ENCODE results near the gene TCF7L2. TPM values are rescaled to one million over a fixed set of nuclear protein-coding genes. Genes with fewer than 3 reads are reported as not detected.
A peak's percentile ranks its signal among the peaks of the same experiment; 100 is the strongest.

Gene TCF7L2
- total RNA-seq, 1 experiment from 2014 or later = 45.2 TPM

DNA sequence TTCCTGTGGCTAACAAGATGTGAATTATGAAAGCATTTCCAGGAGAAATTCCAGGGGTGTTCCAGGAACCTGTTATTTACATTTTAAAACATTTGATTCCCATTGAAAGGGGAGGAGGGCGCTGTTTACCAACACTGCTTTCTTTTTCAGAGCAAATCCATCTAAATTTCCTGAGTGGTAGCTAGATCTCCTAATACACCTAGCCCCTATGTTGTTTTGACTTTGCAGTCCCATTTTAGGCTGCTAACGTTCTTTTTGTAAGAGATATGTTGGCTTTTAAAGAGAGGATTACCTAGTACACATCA lies 130.8 kb downstream of the TCF7L2 start:
- intact Hi-C loops (cut with micrococcal nuclease; ENCODE audit: unreplicated experiment) (no loop called here), in situ Hi-C loops (cut with HindIII; ENCODE audit: low pct_unique_long_range_greater_than_20kb, low sequenced_read_pairs) (no loop called here)
- H3K36me3 ChIP-seq (ENCODE audit: control insufficient read depth, insufficient read depth, low read length) = 0 out of 2 replicates have a peak, but pooled peaks cover 3% of the 10 kb centered on the region
- ChIA-PET POLR2A (no interaction called here), CTCF (no interaction called here)
- TSS peak; percentile 9 for BruUV-seq (replicated peaks)
- no peaks in the 10 kb centered on the region for H3K27me3 ChIP-seq (ENCODE audit: control insufficient read depth, insufficient read depth, low read length)
- ATAC-seq (no peak), DNase-seq (ENCODE audit: low read depth, low spot score) (no peak)
- TF ChIP-seq TCF7L2 (IDR thresholded peaks at IDR 0.05; ENCODE audit: low read depth, low read length) = no peak
- TF ChIP-seq CTCF (IDR thresholded peaks at IDR 0.05) = no peak
- no peak for TF ChIP-seq SIN3A (IDR thresholded peaks at IDR 0.05; ENCODE audit: borderline replicate concordance, insufficient read depth, low read depth, low read length)
- TF ChIP-seq REST (IDR thresholded peaks at IDR 0.05; ENCODE audit: insufficient read depth in 1 of 2, low read depth in 2 of 2, low read length in 1 of 2) = no peak
- H3K4me3 ChIP-seq (ENCODE audit: low read depth in 2 of 2, low read length in 2 of 2) = no peak overlapping the region
- H3K9me3 ChIP-seq (ENCODE audit: control insufficient read depth, insufficient read depth, low read depth, low read length) = no peaks in the 10 kb centered on the region
- peaks cover 68% of the 10 kb centered on the region for H3K4me1 ChIP-seq (ENCODE audit: control insufficient read depth, insufficient read depth, low read length)
- H3K27ac ChIP-seq (ENCODE audit: low read length) = peak overlapping the region; percentile 83

DNA sequence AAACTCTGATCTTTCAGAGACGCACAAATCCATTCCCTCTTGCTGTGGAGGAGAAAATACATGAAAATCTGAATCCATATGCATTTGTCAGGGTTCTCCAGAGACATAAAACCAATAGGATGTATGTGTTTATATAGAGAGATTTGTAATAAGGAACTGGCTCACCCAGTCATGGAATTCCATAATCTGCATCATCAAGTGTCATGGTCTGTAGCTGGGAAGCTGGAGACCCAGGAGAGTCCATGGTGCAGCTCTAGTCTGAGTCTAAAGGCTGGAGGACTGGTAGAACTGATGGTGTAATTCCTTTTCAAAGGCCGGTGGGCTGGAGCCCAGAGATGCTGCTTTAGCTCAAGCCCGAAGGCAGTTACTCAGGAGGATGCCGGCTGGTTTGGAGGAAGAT lies 134.0 kb downstream of the TCF7L2 start:
- peak overlapping the region; percentile 83 for H3K27ac ChIP-seq (ENCODE audit: low read length)
- no peaks in the 10 kb centered on the region for H3K27me3 ChIP-seq (ENCODE audit: control insufficient read depth, insufficient read depth, low read length)
- 0 out of 2 replicates have a peak, but pooled peaks cover 3% of the 10 kb centered on the region for H3K36me3 ChIP-seq (ENCODE audit: control insufficient read depth, insufficient read depth, low read length)
- CTCF ChIA-PET = no interaction called here
- H3K9me3 ChIP-seq (ENCODE audit: control insufficient read depth, insufficient read depth, low read depth, low read length) = no peaks in the 10 kb centered on the region
- in situ Hi-C loops (cut with HindIII; ENCODE audit: low pct_unique_long_range_greater_than_20kb, low sequenced_read_pairs) = no loop called here
- TF ChIP-seq CTCF (IDR thresholded peaks at IDR 0.05) = no peak
- TF ChIP-seq TCF7L2 (IDR thresholded peaks at IDR 0.05; ENCODE audit: low read depth, low read length) = no peak
- TF ChIP-seq SIN3A (IDR thresholded peaks at IDR 0.05; ENCODE audit: borderline replicate concordance, insufficient read depth, low read depth, low read length) = no peak
- TF ChIP-seq REST (IDR thresholded peaks at IDR 0.05; ENCODE audit: insufficient read depth in 1 of 2, low read depth in 2 of 2, low read length in 1 of 2) = no peak
- TF ChIP-seq POLR2AphosphoS5 (IDR thresholded peaks at IDR 0.05; ENCODE audit: low read depth, low read length) = no peak
- DNase-seq (ENCODE audit: low read depth, low spot score) = no peak
- no peak for ATAC-seq
- POLR2A ChIA-PET = interaction anchor here (0.6 kb wide), 1 partner anchor 8 kb away, joined by 8 read pairs; no protein-coding TSS in a partner anchor
- no TSS peak for BruUV-seq (replicated peaks)
- no peak overlapping the region for H3K4me3 ChIP-seq (ENCODE audit: low read depth in 2 of 2, low read length in 2 of 2)
- intact Hi-C loops (cut with micrococcal nuclease; ENCODE audit: unreplicated experiment) = no loop called here
- H3K4me1 ChIP-seq (ENCODE audit: control insufficient read depth, insufficient read depth, low read length) = peaks cover 82% of the 10 kb centered on the region
